ENCODE measurements around the gene PRRT3. TPM values are rescaled to one million over a fixed set of nuclear protein-coding genes. Genes with fewer than 3 reads are reported as not detected.

The PRRT3 gene
- total RNA-seq, 4 donors from 2014 or later = 0.82 to 2.4 (median 1.0) TPM

DNA sequence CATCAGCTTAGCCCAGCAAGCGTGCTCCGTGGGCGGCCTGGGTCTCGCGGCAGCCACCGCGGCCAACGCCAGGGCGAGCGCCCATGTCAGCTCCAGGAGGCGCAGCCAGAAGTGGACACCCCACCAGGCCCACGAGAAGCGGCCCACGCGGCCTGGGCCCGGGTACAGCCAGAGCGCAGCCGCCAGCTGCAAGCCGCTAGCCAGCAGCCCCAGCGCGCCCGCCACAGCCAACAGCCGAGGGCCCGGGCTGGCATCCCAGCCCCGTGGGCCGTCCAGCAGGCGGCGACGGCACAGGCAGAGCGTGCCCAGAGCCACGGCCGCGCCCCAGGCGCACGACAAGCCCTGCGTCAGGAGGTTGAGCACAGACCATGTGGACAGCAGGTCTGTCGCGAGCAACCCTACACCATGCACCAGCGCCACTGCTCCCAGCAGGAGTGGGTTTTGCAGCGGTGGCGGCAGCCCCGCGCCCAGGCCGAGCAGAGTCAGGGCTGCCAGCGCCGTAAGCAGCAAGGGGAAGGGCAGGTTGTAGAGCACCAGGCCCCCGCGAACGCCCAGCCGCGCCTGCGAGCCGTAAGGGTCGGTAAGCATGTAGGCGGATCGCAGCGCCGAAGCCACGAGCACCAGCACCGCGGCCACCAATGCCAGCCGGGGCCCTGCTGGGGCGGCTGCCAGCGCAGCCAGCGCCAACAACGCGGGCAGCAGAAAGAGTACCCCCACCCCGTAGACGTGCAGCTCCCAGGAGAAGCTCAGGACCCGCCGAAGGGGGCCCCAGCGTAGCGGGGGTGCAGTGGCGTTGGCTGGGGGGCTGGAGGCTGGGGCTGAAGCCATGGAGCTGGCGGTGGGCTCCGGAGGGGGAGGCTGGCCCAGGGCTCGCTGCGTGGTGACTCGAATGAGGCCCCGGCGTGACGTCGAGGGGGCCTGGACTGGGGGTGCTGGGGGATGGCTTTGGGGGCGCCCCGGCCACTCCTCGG, 4.9 kb downstream of the PRRT3 start:
- TF ChIP-seq, protein P1, sequence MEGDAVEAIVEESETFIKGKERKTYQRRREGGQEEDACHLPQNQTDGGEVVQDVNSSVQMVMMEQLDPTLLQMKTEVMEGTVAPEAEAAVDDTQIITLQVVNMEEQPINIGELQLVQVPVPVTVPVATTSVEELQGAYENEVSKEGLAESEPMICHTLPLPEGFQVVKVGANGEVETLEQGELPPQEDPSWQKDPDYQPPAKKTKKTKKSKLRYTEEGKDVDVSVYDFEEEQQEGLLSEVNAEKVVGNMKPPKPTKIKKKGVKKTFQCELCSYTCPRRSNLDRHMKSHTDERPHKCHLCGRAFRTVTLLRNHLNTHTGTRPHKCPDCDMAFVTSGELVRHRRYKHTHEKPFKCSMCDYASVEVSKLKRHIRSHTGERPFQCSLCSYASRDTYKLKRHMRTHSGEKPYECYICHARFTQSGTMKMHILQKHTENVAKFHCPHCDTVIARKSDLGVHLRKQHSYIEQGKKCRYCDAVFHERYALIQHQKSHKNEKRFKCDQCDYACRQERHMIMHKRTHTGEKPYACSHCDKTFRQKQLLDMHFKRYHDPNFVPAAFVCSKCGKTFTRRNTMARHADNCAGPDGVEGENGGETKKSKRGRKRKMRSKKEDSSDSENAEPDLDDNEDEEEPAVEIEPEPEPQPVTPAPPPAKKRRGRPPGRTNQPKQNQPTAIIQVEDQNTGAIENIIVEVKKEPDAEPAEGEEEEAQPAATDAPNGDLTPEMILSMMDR (IDR thresholded peaks at IDR 0.05; ENCODE audit: low read depth) = no peak

DNA sequence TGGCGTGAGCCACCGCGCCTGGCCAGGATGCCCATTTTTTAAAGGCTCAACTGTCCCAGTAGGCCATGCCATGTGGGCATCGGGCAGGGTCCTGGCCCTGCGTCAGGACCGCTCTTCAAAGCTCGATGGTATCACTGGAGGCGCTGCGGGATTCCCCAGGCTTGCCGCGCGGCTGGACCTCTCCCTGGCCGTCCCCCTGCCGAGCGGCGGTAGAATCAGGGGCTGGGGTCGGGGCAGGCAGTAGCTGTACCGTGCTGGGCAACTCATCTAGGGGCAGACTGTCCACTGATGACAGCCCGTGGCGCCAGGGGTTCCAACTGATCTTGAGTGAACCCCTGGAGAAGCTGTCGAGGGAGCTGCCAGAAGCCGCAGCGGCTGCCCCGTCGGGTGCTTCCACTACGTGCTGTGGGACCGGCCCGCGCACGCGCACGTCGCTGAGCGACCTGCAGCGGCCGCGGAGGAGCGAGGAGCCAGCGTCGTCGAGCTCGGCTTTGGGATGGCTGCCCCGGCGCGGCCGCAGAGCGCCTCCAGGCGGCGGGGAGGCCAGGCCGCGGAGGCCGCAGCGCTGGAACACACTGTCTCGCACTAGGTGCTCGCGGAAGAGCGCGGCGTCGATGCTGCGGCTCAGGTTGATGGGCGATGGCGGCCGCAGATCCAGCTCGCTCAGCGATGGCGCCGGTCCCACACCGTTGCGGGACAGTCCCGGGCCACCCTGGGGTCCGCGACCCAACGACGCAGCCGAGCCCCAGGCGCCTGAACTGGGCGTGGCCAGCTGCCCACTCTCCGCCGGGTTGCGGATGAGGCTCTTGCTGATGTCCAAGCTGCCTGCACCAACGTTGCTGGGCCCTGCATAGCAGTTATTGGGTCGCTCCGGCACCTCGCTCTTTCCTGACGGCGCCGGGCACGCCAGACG, 5.8 kb downstream of the PRRT3 start:
- TF ChIP-seq, protein P1 (IDR thresholded peaks at IDR 0.05; ENCODE audit: low read depth) = no peak

DNA sequence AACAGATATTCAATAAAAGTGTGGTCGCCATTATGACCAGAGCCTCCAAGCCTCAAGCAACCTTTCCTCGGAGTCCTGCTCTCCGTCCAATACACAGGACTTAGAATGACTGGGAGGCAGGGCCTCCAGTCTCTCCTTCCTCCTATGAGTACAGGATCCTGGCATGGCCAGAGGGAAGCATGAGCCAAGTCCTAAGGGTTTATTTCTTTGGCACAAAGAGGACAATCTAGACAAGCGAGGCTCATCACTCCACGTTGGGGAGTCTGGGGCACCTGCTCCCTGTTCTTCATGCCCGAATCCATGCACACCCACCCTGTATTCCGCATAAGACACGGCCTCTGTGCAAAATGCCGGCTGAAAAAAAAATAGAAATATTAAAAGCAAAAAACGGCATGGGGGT, 6.8 kb downstream of the PRRT3 start:
- TF ChIP-seq, protein P1 (IDR thresholded peaks at IDR 0.05; ENCODE audit: low read depth) = no peak

DNA sequence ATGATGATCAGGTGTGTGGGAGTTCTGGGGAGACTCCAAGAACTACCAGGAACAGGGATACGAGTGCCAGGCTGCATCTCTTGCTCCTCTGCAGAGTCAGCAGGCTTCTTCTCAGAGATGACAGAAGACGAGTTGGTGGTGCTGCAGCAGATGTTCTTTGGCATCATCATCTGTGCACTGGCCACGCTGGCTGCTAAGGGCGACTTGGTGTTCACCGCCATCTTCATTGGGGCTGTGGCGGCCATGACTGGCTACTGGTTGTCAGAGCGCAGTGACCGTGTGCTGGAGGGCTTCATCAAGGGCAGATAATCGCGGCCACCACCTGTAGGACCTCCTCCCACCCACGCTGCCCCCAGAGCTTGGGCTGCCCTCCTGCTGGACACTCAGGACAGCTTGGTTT, 7.9 kb downstream of the PRRT3 start:
- TF ChIP-seq, protein P1 (IDR thresholded peaks at IDR 0.05; ENCODE audit: low read depth) = no peak

DNA sequence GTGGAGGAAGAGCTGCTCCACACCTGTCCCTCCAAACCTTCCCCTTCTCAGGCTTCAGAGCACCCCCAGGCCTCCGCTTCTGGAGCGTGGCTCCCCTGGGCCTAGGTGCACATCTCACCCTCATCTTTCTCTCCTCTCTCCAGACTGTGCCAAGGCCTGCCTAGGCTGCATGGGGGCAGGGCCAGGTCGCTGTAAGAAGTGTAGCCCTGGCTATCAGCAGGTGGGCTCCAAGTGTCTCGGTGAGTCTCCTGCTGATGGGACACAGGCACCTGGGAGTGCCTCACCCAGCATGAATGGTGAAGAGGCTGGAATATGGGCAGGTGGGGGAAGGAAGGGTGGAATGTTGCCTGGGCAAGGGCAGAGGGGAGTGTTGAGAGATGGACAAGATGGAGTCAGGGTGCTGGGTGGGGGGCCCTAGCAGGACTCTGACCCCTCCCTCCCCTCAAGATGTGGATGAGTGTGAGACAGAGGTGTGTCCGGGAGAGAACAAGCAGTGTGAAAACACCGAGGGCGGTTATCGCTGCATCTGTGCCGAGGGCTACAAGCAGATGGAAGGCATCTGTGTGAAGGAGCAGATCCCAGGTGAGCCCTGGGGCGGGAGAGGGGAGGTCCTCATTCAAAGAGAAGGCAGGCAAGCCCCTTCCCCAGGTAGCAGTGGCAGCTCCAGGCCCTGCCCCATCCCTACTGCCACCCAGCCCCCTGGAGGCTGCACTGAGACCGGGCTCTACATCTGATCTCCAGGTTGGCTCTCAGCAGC, 9.1 kb downstream of the PRRT3 start:
- TF ChIP-seq, protein P1 (IDR thresholded peaks at IDR 0.05; ENCODE audit: low read depth) = no peak

DNA sequence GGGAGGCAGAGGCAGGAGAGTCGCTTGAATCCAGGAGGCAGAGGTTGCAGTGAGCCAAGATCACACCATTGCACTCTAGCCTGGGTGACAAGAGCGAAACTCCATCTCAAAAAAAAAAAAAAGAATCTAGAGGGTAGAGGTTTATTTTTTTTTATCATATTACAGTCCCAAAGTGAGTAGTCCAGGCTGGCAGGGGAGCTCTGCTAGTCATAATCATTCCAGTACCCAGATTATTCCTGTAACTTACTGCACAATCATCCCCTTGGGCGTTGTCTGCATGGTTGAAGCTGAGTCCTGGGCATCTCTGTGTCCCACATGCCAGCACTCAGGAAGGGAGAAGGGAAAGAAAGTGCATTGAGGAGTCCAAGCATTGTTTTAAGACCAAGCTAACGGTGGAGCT, 10.0 kb downstream of the PRRT3 start:
- TF ChIP-seq, protein P1 (IDR thresholded peaks at IDR 0.05; ENCODE audit: low read depth) = no peak
